Psoas muscle (tissue), 8 donors: ENCODE results near the gene HNRNPF. TPM values are rescaled to one million over a fixed set of nuclear protein-coding genes. Genes with fewer than 3 reads are reported as not detected.

Experiments
- ATAC-seq, 4 donors: fragments of 200-7000 bp; cut with Tn5 transposase; one replicate each; pipeline ENCODE4 v1.9.1; 2020; ENCODE audit warnings: moderate library complexity in 3 of 4, mild to moderate bottlenecking in 2 of 4
- DNase-seq, 2 donors: peaks; one replicate each; pipeline ENCODE4 v3.0.0-alpha.2; 2020
- H3K27ac ChIP-seq: fragments of 200-600 bp; one replicate; pipeline ENCODE4 v1.8.0; 2022
- H3K27me3 ChIP-seq, 3 donors: fragments of 200-600 bp in 1 of 3; one replicate each; pipeline versions ENCODE4 v1.6.1 to v1.8.0; 2013 to 2022; ENCODE audit warnings: low read length in 2 of 3, mild to moderate bottlenecking in 2 of 3, moderate library complexity in 1 of 3; ENCODE audit not compliant: insufficient read depth in 3 of 3
- H3K36me3 ChIP-seq, 2 donors: fragments of 200-600 bp in 1 of 2; one replicate each; pipeline versions ENCODE4 v1.6.1 to v1.8.0; 2013 to 2022; ENCODE audit warnings: low read depth in 1 of 2, mild to moderate bottlenecking in 1 of 2, moderate library complexity in 1 of 2; ENCODE audit not compliant: insufficient read depth in 1 of 2
- H3K4me1 ChIP-seq: fragments of 200-600 bp; one replicate; pipeline ENCODE4 v1.8.0; 2022
- H3K4me3 ChIP-seq: fragments of 200-600 bp; one replicate; pipeline ENCODE4 v1.8.0; 2022; ENCODE audit warnings: mild to moderate bottlenecking
- H3K9me3 ChIP-seq: fragments of 200-600 bp; one replicate; pipeline ENCODE4 v1.8.0; 2022
- WGBS, 3 donors: extraction: QIAGEN DNeasy Blood & Tissue Kit; methylation state at CpG; one replicate each; pipeline versions ENCODE4 v1.1.6 to v1.1.7; 2013; 5-methylcytosine and 5-hydroxymethylcytosine counted together
- intact Hi-C, 2 donors: fragments of 100-400 bp; cut with DNase I; formaldehyde crosslinking; loops; one replicate each; pipeline versions ENCODE4 v1.11.0 to v1.14.2; 2022
- polyA plus RNA-seq, 3 donors: library from polyadenylated mRNA; stranded (reverse); fragments of 200-250 nt; gene quantifications; one replicate each; pipeline ENCODE4 v1.2.3, GENCODE V29; 2013
- total RNA-seq, 4 donors: library from RNA; stranded (reverse); fragmentation: NEBNext Ultra II Directional in 2 of 4; extraction: Animal tissue kit (Norgen Biotek cat#: 25700) in 2 of 4; gene quantifications; one replicate each; pipeline versions ENCODE4 v1.2.1 to v1.2.4, GENCODE V29; 2021 to 2023
- TF ChIP-seq, protein P1 (sequence below): fragments of 200-600 bp; IDR thresholded peaks from one replicate; pipeline ENCODE4 v1.8.0; 2022; ENCODE audit warnings: antibody characterized with exemption
- donor health status: healthy with polysubstance abuse.
- donor health status: DM: no; HTN: no; CAD: no; lungs with moderate emphysema.
- donor health status: Bipolar disorder and iron deficiency.
- donor health status: healthy.
- donor health status: DM: yes; HTN: yes; CAD: no.
- donor health status: DM: no; HTN: no; CAD: no.
- donor health status: DM: no; HTN: no; CAD: no.
- donor health status: DM: yes; HTN: yes; CAD: no.

The HNRNPF gene
- total and polyA plus RNA-seq, 7 donors, result 62.1 to 154 (median 89.7) TPM

DNA sequence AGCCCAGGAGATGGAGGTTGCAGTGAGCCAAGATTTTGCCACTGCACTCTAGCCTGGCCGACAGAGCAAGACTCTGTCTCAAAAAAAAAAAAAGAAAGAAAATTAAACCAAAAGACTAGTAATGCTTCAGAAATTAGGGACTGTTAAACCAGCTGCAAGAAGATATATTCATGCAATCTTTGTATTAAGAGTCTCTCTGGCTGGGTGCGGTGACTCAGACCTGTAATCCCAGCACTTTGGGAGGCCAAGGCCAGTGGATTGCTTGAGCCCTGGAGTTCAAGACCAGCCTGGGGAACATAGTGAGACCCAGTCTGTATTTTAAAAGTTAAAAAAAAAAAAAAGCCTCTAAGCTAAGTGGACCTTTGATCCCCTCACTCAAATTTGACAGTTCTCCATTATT is 2.5 kb upstream of the HNRNPF start:
- Histone ChIP-seq H3K27me3 (no peaks in the 10 kb centered on the region), H3K36me3 (no peaks in the 10 kb centered on the region), H3K4me3 (no peak overlapping the region), H3K4me1 (peaks cover 2% of the 10 kb centered on the region), H3K9me3 (no peaks in the 10 kb centered on the region), H3K27ac (no peak overlapping the region)
- ATAC-seq (no peak), DNase-seq (no peak)
- TF ChIP-seq, protein P1, sequence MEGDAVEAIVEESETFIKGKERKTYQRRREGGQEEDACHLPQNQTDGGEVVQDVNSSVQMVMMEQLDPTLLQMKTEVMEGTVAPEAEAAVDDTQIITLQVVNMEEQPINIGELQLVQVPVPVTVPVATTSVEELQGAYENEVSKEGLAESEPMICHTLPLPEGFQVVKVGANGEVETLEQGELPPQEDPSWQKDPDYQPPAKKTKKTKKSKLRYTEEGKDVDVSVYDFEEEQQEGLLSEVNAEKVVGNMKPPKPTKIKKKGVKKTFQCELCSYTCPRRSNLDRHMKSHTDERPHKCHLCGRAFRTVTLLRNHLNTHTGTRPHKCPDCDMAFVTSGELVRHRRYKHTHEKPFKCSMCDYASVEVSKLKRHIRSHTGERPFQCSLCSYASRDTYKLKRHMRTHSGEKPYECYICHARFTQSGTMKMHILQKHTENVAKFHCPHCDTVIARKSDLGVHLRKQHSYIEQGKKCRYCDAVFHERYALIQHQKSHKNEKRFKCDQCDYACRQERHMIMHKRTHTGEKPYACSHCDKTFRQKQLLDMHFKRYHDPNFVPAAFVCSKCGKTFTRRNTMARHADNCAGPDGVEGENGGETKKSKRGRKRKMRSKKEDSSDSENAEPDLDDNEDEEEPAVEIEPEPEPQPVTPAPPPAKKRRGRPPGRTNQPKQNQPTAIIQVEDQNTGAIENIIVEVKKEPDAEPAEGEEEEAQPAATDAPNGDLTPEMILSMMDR, result no peak
- WGBS, 3 donors, result 71 to 85% (median 76%) methylated on average over 2 of the region's 2 CpGs
- intact Hi-C loops, result no loop called here

DNA sequence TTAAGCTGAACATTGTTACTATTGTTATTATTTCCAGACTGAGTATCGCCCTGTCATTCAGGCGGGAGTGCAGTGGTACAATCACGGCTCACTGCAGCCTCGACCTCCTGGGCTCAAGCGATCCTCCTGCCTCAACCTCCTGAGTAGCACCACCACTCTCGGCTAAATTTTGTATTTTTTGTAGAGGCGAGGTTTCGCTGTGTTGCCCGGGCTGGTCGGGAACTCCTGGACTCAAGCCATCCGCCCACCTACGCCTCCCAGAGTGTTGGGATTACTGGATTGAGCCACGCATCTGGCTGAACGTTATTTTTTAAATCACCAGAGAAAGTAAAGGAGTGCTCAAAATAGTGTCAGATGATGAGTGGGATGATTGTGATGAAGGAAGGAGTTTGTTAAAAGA is 1.4 kb upstream of the HNRNPF start:
- H3K4me3 ChIP-seq, result no peak overlapping the region

DNA sequence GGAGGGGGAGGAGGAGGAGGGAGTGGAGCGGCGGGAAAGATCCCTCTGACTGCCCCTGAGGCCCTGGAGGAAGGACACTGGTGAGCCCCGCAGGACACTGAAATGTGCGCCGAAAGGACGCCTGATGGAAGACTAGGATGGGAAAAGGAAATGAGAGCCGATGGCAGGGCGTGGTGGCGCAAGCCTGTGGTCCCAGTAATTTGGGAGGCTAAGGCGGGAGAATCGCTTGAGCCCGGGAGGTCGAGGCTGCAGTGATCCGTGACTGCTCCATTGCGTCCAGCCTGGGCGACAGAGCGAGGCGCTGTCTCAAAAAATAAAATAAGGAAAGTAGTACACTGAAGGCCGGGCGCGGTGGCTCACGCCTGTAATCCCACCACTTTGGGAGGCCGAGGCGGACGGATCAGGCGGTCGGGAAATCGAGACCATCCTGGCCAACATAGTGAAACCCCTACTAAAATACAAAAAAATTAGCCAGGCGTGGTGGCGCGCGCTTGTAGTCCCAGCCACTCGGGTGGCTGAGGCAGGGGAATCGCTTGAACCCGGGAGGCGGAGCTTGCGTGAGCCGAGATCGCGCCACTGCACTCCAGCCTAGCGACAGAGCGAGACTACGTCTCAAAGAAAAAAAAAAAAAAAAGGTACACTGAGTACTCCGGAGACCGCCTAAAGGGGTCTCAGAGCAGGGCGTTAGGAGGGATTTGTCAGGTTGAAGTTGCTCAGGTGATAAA is 561 bp upstream of the HNRNPF start:
- peak overlapping the region; percentile 99 for H3K27ac ChIP-seq
- peak in 1 of 4 donors; percentile 4 for ATAC-seq
- H3K9me3 ChIP-seq, result no peaks in the 10 kb centered on the region
- peak overlapping the region; percentile 86 for H3K4me3 ChIP-seq
- peaks cover 20% of the 10 kb centered on the region for H3K4me1 ChIP-seq
- 6 to 9% (median 7%) methylated on average over 45 to 46 of the region's 46 CpGs for WGBS, 3 donors
- H3K36me3 ChIP-seq, result no peaks in the 10 kb centered on the region
- peak; percentile 58 to 62 for DNase-seq
- intact Hi-C loops, result no loop called here
- TF ChIP-seq, protein P1, result no peak
- H3K27me3 ChIP-seq, result no peaks in the 10 kb centered on the region

More for the DNA sequence above, 1.4 kb upstream of the HNRNPF start:
- Histone ChIP-seq H3K27me3 (no peaks in the 10 kb centered on the region), H3K36me3 (no peaks in the 10 kb centered on the region), H3K27ac (no peak overlapping the region), H3K9me3 (no peaks in the 10 kb centered on the region), H3K4me1 (peaks cover 12% of the 10 kb centered on the region)
- ATAC-seq, result no peak
- TF ChIP-seq, protein P1, result no peak
- DNase-seq, result no peak
- 80 to 90% (median 88%) methylated on average over 14 of the region's 14 CpGs for WGBS, 3 donors
- intact Hi-C loops, result no loop called here

DNA sequence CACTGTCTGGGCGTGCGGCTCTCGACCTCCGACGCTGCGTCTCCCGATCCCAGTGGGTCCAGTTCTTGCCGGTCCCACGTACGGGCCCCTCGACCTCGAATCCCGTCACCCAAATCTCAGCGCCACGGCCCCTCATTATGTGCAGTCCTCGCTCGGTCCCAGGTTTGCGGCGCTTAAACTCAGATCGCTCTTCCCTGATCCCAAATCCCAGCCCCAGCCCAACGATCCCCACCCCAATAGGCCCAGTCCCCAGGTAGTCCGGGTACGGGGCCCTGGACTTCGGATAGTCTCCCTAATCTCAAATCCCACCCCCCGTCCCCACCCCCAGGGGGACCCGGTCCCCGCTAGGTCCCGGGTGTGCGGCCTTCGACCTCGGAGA is 666 bp downstream of the HNRNPF start:
- peak overlapping the region; percentile 99 for H3K27ac ChIP-seq
- no peak for ATAC-seq
- intact Hi-C loops, result no loop called here
- H3K9me3 ChIP-seq, result no peaks in the 10 kb centered on the region
- TF ChIP-seq, protein P1, result no peak
- peak overlapping the region; percentile 86 for H3K4me3 ChIP-seq
- 2 to 3% (median 2%) methylated on average over 30 to 31 of the region's 31 CpGs for WGBS, 3 donors
- peaks cover 32% of the 10 kb centered on the region for H3K4me1 ChIP-seq
- H3K27me3 ChIP-seq, result no peaks in the 10 kb centered on the region
- DNase-seq, result peak in 1 of 2 donors; percentile 58
- peaks cover 0 to 4% of the 10 kb centered on the region in 2 donors for H3K36me3 ChIP-seq
